PC-3 (cell line): ENCODE data around the gene S1PR1.

Experiments
- CTCF ChIP-seq: fragments of 300-600 bp; sonication (generic); conservative IDR thresholded peaks from 2 replicates; pipeline ENCODE4 v1.5.1; 2017; ENCODE audit warnings: antibody characterized with exemption, low read depth, mild to moderate bottlenecking, low read length
- EZH2 ChIP-seq: fragments of 300-600 bp; sonication (generic); IDR thresholded peaks from one replicate; pipeline ENCODE4 v1.6.1; 2017; ENCODE audit warnings: antibody characterized with exemption, mild to moderate bottlenecking, low read length; ENCODE audit not compliant: unreplicated experiment
- EZH2phosphoT487 ChIP-seq: fragments of 300-600 bp; sonication (generic); IDR thresholded peaks from 2 replicates; pipeline ENCODE4 v1.6.1; 2018; ENCODE audit warnings: mild to moderate bottlenecking, antibody characterized with exemption, low read length, borderline replicate concordance

GRCh38 chr1:101217148-101217547 lies 19.7 kb upstream of the S1PR1 start:
- TF ChIP-seq CTCF, result no peak
- no peak for TF ChIP-seq EZH2
- TF ChIP-seq EZH2phosphoT487, result no peak
